Kidney epithelial cell (primary cell): ENCODE measurements around the gene ARCN1. TPM values are rescaled to one million over a fixed set of nuclear protein-coding genes. Genes with fewer than 3 reads are reported as not detected.

Experiments
- DNase-seq: peaks from one replicate; pipeline ENCODE4 v3.0.0-alpha.2; 2010; ENCODE audit warnings: low read depth
- H3K27me3 ChIP-seq: 2 replicates; pipeline ENCODE4 v1.6.0; 2011; ENCODE audit warnings: low read length; ENCODE audit not compliant: control insufficient read depth, insufficient read depth
- H3K36me3 ChIP-seq: 2 replicates; pipeline ENCODE4 v1.5.1; 2011; ENCODE audit warnings: low read length; ENCODE audit not compliant: control insufficient read depth, insufficient read depth
- H3K4me3 ChIP-seq: 2 replicates; pipeline ENCODE4 v1.5.1; 2011; ENCODE audit warnings: low read depth, mild to moderate bottlenecking, control low read depth, low read length
- total RNA-seq: library from RNA; depleted of rRNA; stranded (reverse); fragments of >200 nt; gene quantifications from 2 replicates; pipeline ENCODE4 v1.2.3, GENCODE V29; 2015
- TF ChIP-seq, protein P1 (sequence below): IDR thresholded peaks from 2 replicates; pipeline ENCODE4 v1.5.1; 2011; ENCODE audit warnings: mild to moderate bottlenecking, moderate library complexity, low read length, control low read depth, inconsistent platforms; ENCODE audit not compliant: insufficient read depth, poor library complexity, severe bottlenecking

ARCN1 gene
- total RNA-seq, 1 donor from 2014 or later = 122 TPM

DNA sequence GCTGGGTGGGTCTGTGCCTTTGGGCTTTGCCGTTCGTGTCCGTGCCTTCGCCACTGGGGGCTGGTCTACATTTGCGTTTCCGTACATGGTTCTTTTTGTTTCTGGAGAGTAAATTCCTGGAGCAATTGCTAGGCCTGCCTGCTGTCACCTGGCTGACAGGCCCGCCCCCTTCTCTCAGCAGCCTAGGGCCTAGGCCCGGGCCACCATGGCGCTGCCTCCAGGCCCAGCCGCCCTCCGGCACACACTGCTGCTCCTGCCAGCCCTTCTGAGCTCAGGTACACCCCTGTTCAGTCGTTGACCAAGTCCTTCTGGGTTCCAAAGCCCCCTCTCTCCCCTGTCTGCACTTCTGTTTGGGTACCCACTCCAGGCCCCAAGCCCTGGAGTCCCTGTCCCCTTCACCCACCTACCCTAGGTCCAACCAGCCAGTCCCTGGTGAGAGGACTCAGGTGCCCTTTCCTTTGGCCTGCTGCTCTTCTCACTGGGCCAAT, 40.6 kb upstream of the ARCN1 start:
- TF ChIP-seq, protein P1, sequence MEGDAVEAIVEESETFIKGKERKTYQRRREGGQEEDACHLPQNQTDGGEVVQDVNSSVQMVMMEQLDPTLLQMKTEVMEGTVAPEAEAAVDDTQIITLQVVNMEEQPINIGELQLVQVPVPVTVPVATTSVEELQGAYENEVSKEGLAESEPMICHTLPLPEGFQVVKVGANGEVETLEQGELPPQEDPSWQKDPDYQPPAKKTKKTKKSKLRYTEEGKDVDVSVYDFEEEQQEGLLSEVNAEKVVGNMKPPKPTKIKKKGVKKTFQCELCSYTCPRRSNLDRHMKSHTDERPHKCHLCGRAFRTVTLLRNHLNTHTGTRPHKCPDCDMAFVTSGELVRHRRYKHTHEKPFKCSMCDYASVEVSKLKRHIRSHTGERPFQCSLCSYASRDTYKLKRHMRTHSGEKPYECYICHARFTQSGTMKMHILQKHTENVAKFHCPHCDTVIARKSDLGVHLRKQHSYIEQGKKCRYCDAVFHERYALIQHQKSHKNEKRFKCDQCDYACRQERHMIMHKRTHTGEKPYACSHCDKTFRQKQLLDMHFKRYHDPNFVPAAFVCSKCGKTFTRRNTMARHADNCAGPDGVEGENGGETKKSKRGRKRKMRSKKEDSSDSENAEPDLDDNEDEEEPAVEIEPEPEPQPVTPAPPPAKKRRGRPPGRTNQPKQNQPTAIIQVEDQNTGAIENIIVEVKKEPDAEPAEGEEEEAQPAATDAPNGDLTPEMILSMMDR = no peak
- peak overlapping the region; percentile 75 for H3K4me3 ChIP-seq
- no peaks in the 10 kb centered on the region for H3K36me3 ChIP-seq
- H3K27me3 ChIP-seq = no peaks in the 10 kb centered on the region
- DNase-seq = no peak

DNA sequence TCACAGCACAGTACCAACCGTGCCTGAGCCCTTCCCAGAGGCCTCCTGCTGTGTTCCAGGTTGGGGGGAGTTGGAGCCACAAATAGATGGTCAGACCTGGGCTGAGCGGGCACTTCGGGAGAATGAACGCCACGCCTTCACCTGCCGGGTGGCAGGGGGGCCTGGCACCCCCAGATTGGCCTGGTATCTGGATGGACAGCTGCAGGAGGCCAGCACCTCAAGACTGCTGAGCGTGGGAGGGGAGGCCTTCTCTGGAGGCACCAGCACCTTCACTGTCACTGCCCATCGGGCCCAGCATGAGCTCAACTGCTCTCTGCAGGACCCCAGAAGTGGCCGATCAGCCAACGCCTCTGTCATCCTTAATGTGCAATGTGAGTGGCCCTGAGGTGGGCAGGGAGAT, 40.1 kb upstream of the ARCN1 start:
- TF ChIP-seq, protein P1 = no peak
- no peaks in the 10 kb centered on the region for H3K36me3 ChIP-seq
- no peaks in the 10 kb centered on the region for H3K27me3 ChIP-seq
- DNase-seq = no peak
- peak overlapping the region; percentile 75 for H3K4me3 ChIP-seq

GRCh38 chr11:118532852-118533768, 39.1 kb upstream of the ARCN1 start:
- no peaks in the 10 kb centered on the region for H3K36me3 ChIP-seq

GRCh38 chr11:118533769-118534729, 38.2 kb upstream of the ARCN1 start:
- Histone ChIP-seq H3K27me3 (no peaks in the 10 kb centered on the region), H3K4me3 (no peak overlapping the region), H3K36me3 (no peaks in the 10 kb centered on the region)
- TF ChIP-seq, protein P1 = no peak
- DNase-seq = no peak

More at GRCh38 chr11:118532852-118533768, 39.1 kb upstream of the ARCN1 start:
- DNase-seq = no peak
- TF ChIP-seq, protein P1 = no peak
- no peak overlapping the region for H3K4me3 ChIP-seq
- H3K27me3 ChIP-seq = no peaks in the 10 kb centered on the region

DNA sequence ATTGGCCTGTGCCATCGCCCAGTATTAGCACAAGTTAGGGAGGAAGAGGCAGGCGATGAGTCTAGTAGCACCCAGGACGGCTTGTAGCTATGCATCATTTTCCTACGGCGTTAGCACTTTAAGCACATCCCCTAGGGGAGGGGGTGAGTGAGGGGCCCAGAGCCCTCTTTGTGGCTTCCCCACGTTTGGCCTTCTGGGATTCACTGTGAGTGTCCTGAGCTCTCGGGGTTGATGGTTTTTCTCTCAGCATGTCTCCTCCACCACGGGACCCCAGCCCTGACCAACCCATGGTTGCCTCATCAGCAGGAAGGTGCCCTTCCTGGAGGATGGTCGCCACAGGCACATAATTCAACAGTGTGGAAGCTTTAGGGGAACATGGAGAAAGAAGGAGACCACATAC, 36.9 kb upstream of the ARCN1 start:
- DNase-seq = no peak
- Histone ChIP-seq H3K27me3 (no peaks in the 10 kb centered on the region), H3K4me3 (no peak overlapping the region), H3K36me3 (no peaks in the 10 kb centered on the region)
- TF ChIP-seq, protein P1 = no peak
